Neutrophil (primary cell): Measurements from ENCODE around the gene CDK13.
A peak's percentile ranks its signal among the peaks of the same experiment; 100 is the strongest.
"Not testable (repeated sequence)": the region's sequence is repeated elsewhere in the genome, so short reads cannot be mapped to it uniquely, and the experiment has no call there.

Source experiments
- H3K27ac ChIP-seq: fragments of 200-600 bp; sonication (generic); 2 replicates; pipeline ENCODE4 v1.5.1; 2016; ENCODE audit warnings: mild to moderate bottlenecking, moderate library complexity
- H3K27me3 ChIP-seq: fragments of 200-600 bp; sonication (generic); 2 replicates; pipeline ENCODE4 v1.6.0; 2016; ENCODE audit warnings: mild to moderate bottlenecking
- H3K36me3 ChIP-seq: fragments of 200-600 bp; sonication (generic); 2 replicates; pipeline ENCODE4 v1.5.1; 2017
- H3K4me1 ChIP-seq, 2 experiments: fragments of 200-600 bp in 1 of 2; sonication (generic) in 1 of 2; 1 replicate in 1 of 2; 2 replicates in 1 of 2; pipeline versions ENCODE4 v1.5.1 to v1.6.1; 2013 to 2016; ENCODE audit warnings: low read depth in 1 of 2, low read length in 1 of 2, mild to moderate bottlenecking in 1 of 2, moderate library complexity in 1 of 2; ENCODE audit not compliant: control insufficient read depth in 1 of 2, insufficient read depth in 1 of 2
- H3K4me3 ChIP-seq, 2 experiments: fragments of 200-600 bp in 1 of 2; sonication (generic) in 1 of 2; 1 replicate in 1 of 2; 2 replicates in 1 of 2; pipeline ENCODE4 v1.5.1; 2013 to 2016; ENCODE audit warnings: low read depth in 1 of 2, low read length in 1 of 2, mild to moderate bottlenecking in 1 of 2, moderate library complexity in 1 of 2
- H3K9me3 ChIP-seq: fragments of 200-600 bp; sonication (generic); 2 replicates; pipeline ENCODE4 v1.5.1; 2016
- CTCF ChIP-seq: fragments of 200-600 bp; sonication (generic); IDR thresholded peaks from 2 replicates; pipeline ENCODE4 v1.5.1; 2016; ENCODE audit warnings: antibody characterized with exemption

CDK13 gene

GRCh38 chr7:40120020-40120419 lies 170.0 kb downstream of the CDK13 start:
- no peaks in the 10 kb centered on the region for H3K9me3 ChIP-seq
- TF ChIP-seq CTCF: no peak
- H3K4me3 ChIP-seq: no peak overlapping the region
- no peaks in the 10 kb centered on the region for H3K27me3 ChIP-seq
- H3K4me1 ChIP-seq: no peaks in the 10 kb centered on the region
- H3K27ac ChIP-seq: no peak overlapping the region
- H3K36me3 ChIP-seq: no peaks in the 10 kb centered on the region

- not testable (repeated sequence) for H3K4me1 ChIP-seq, H3K9me3 ChIP-seq, H3K36me3 ChIP-seq, H3K4me3 ChIP-seq, H3K27me3 ChIP-seq, H3K27ac ChIP-seq
These were observed 172.3 kb downstream of the CDK13 start for GRCh38 chr7:40122100-40122939.

GRCh38 chr7:40122940-40123254 lies 172.8 kb downstream of the CDK13 start:
- no peak for TF ChIP-seq CTCF
- Histone ChIP-seq H3K36me3 (no peaks in the 10 kb centered on the region), H3K4me1 (no peaks in the 10 kb centered on the region), H3K4me3 (no peak overlapping the region), H3K27ac (no peak overlapping the region), H3K27me3 (no peaks in the 10 kb centered on the region), H3K9me3 (no peaks in the 10 kb centered on the region)

GRCh38 chr7:40133561-40134427 lies 183.7 kb downstream of the CDK13 start:
- TF ChIP-seq CTCF: no peak
- H3K9me3 ChIP-seq: no peaks in the 10 kb centered on the region
- no peaks in the 10 kb centered on the region for H3K36me3 ChIP-seq
- peak overlapping the region; percentile 80 for H3K27ac ChIP-seq
- H3K4me1 ChIP-seq: peaks cover 14 to 20% of the 10 kb centered on the region in 2 experiments
- H3K27me3 ChIP-seq: peaks cover 35% of the 10 kb centered on the region
- peak overlapping the region; percentile 63 to 82 for H3K4me3 ChIP-seq

- Histone ChIP-seq H3K27me3 (peaks cover 38% of the 10 kb centered on the region), H3K4me1 (peaks cover 14 to 20% of the 10 kb centered on the region in 2 experiments), H3K36me3 (no peaks in the 10 kb centered on the region), H3K4me3 (peak within 1 kb of the TSS; percentile 63 to 82), H3K27ac (peak within 1 kb of the TSS; percentile 80), H3K9me3 (no peaks in the 10 kb centered on the region)
- peak; percentile 94 for TF ChIP-seq CTCF
These were observed 184.6 kb downstream of the CDK13 start, which contains the start of the genes MPLKIP and SUGCT for GRCh38 chr7:40134428-40135316. Gene MPLKIP, minus strand, starts transcription at chr7:40134622. Its CDS starts 55 bp downstream, at chr7:40134567. Gene SUGCT, plus strand, starts transcription at chr7:40135005.
